IPS DF 19.7 (cell line): ENCODE results near the gene PARD3.

Experiments used
- DNase-seq: peaks from one replicate; pipeline ENCODE4 v3.0.0-alpha.2; 2013; ENCODE audit warnings: low read depth, low spot score

The PARD3 gene

GRCh38 chr10:34189830-34190229 lies 625.3 kb downstream of the PARD3 start:
- no peak for DNase-seq

DNA sequence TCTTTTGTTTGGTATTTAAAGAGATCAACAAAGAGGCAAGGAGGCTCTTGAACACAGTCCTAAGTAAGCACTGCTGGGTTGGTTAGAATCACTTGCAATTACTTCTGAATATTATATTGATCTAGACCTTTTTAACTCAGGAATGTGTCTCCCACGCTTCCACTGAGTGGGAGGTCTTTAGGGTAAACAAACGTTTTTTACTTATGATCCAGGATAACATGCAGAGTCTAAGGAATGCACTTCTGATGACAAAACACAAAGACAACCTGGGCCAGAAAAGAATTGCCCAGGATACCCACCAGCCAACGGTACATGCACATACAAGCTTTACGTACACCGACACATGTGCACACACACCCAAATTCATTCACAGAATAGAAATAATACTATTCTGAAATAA lies 626.9 kb downstream of the PARD3 start:
- DNase-seq: no peak

- no peak for DNase-seq
Observed at GRCh38 chr10:34187201-34187600, 627.9 kb downstream of the PARD3 start.

- DNase-seq: peak; percentile 60
Observed at GRCh38 chr10:34186745-34187144, 628.4 kb downstream of the PARD3 start.

- DNase-seq: no peak
Observed at GRCh38 chr10:34185998-34186397, 629.1 kb downstream of the PARD3 start.

GRCh38 chr10:34184939-34185386 lies 630.1 kb downstream of the PARD3 start:
- no peak for DNase-seq

DNA sequence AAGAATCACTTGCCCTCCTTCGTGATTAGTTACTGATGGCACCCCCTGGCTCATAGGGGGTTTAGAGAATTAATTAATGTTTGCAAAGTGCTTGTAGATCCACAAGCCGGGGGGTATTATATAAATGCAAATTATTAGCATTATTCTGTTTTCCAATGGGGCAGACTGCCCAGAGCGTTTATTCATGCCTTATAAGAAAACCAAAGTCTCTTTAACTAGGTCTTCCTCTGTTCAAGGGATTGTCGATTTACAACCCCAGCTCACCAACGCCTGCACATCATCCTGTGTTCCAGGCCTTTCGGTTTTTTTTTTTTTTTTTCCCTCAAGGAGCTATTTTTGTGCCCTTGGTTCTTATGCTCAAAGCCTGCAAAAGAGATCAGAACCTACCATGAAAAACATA lies 630.7 kb downstream of the PARD3 start:
- no peak for DNase-seq

- no peak for DNase-seq
Observed at GRCh38 chr10:34183016-34183796, 631.9 kb downstream of the PARD3 start.

DNA sequence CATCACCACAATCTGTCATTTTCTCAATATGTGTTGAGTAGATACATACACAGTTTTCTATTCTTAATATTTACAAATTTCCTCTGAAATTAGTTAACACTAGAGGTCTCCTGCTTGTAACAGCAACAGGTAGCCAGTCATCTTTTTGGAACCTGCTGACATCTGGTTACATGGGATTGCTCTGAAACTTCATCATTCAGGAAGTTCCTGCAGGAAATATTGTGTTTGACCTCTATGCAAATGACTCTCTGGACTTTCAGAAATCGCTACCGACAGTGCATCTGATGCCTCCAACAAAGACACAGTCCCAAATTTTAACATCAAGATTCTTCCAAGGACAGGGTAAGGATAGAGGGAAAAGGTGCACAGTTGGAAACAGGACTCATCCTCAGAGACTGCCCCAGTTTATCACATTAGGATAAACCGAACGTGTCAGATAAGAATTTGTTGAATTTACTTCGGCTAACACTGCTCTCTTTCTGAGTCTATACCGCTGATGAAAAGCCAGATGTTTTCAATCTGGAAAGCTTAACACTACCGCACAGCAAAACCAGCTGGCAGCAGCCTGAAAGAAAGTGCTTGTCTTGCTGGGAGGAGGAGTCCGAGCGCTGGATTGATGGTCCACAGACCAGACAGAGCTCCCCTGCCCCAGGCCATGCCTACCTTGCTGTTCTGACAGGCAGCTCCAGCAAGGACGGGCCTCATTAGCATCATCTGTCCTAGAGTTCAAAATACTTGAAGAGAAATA lies 633.4 kb downstream of the PARD3 start:
- no peak for DNase-seq

DNA sequence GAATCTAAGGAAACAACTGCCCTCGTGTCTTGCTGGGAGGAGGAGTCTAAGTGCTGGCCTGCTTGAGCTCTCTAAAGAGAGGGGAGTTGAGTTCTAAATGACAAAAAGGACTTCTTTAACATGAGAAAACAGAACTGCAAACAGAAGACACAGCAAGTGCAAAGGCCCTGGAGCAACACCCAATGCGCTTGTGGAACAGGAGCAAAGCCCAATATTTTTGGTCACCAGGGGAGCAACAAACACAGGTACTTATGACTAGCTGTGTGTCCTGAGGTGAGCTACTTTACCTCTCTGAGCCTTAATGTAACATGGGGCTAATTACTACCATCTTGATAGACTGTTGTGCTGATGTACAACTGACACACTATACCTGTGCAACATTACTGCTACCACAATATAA lies 634.3 kb downstream of the PARD3 start:
- DNase-seq: no peak

GRCh38 chr10:34179280-34179679 lies 635.8 kb downstream of the PARD3 start:
- DNase-seq: no peak

- no peak for DNase-seq
Observed at GRCh38 chr10:34178756-34179155, 636.3 kb downstream of the PARD3 start.

GRCh38 chr10:34178196-34178595 lies 636.9 kb downstream of the PARD3 start:
- DNase-seq: no peak

DNA sequence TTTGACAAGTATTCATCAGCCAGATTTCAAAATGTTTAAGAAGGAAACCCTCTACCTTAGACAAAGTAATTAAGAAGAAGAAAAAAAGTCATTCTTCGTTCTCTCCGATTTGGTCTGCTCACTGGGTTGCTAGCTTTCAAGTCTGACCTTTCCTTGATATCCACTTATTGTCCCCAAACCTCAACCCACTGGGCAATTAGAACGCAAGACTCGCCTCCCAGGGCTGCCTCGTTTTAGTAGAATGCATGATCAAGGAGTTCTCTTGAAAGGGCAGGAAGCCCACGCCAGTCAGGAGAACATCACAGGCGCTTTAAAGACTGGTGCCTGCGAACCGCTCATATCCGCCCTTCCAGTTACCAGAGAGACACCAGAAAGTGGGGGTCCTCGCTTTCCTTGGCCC lies 637.7 kb downstream of the PARD3 start:
- DNase-seq: no peak

DNA sequence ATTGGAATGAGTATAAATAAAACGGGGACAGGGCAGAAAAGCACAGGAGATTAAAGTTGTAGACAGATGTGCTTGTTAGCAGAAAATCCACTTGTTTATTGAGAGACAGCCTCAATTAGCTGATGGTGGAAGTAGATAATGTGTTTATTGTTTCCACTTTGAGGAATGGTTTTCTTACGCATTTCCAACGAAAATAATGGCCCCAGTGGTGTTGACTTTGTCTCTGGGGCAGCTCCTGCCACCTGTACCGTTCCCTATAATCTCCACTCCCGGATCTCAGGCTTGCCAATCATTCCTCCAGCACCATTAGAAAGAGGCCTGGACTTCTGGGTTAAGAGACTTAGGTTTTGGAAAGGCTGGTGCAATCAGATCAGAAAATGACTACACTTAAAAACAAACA lies 638.7 kb downstream of the PARD3 start:
- DNase-seq: no peak

DNA sequence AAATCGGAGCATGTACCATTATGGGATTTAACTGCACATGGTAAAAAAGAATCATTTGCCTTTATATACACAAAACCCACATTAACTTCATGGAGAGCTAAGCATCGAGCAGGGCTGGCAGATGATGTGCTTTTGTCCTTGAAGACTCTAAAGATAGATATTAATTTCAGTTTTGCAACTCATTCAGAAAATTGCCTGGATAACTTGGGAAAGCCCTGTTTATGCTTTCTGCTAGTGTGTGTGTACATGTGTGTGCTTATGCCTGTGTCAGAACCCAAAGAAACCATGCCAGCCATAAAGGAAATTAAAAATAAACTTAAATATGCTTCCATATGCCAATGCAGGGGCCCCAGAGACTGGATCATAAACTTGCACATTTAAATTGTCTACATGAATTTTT lies 640.0 kb downstream of the PARD3 start:
- no peak for DNase-seq

DNA sequence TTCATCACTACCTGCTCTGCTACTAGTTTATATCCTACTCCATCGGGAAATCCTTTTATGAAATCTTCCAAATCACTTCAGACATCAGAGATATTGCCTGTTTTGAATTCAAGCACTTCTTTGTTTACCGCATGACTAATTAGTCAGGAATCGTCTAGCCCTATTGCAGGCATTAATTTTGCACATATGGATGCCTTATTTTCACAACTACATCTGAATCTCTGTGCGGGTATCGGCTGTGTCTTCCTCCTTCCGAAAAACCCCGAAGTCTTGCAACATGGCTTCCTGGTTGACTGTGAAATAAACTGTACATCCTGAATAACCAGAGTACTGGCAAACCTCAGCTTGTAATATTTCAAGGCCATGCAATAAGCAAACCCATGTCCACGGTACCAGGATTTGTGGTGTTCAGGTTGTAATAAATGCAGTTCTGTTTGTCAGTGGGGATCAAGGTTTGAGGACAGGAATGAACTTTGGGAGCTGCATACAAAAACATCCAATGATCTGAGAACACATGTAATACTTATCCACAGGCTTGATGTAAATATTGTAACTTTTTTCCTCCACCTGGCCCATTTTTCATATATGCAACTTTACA lies 642.1 kb downstream of the PARD3 start:
- DNase-seq: no peak

DNA sequence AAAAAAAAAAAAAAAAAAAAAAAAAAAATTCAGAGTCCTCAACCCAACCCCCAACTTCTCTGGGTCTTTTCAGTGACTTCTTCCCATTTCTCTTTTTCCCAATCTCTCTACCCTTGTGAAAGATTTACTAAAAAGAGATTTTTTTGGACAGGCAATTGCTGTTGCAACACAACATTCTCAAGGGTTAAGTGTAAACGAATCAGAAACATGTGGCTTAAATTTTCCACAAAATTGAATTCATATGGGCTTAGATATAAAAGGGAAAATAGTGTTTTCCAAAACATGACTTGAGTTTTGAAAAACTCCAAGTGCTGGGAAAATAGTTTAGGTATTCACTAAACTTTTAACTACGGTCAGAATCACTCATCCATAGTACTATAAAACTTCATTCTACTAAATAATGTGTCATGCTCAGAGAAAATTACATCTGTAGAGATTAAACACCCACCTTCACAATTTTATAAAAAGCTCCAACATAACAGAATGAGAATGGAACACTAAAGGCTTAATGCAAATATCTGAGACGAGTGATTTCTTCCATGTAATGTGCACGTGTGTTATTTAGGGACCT lies 643.1 kb downstream of the PARD3 start:
- DNase-seq: no peak

- DNase-seq: no peak
Observed at GRCh38 chr10:34169677-34170076, 645.4 kb downstream of the PARD3 start.

DNA sequence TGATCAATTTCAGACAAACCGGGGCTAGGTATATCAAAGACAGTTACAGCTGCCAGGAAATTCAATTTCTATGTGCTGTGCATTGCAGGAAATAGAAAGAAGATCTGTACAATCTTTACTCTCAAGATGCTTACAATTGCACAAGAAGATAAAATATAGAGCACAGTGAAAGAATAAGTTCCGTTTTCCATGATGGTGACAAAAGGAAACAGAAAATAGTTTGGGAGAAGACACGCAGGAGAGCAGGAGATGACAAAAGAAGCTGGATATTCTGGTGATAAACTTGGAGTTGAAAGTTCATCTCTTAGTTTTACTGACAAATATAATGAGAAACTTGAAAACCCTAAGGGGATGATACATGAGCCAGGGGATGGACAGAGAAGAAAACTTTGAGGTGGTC lies 646.0 kb downstream of the PARD3 start:
- DNase-seq: no peak

DNA sequence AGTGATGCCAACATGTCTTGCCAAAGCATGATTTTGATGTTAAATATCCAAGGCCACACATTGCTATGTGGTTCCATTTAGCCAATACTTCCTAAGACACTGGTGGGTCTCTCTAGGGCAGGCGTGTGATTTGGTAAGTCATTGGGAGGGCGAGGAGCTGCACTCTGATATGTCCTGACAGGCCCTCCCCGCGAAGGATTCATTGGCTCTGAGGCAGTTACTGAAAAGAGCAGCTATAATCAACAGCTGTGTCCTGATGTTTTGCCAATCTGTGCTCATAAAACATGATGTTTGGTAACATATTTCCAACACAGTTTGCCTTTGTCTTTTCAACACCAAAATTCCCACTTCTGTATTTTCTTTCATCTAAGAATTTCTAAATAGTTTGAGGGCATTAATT lies 646.7 kb downstream of the PARD3 start:
- no peak for DNase-seq

DNA sequence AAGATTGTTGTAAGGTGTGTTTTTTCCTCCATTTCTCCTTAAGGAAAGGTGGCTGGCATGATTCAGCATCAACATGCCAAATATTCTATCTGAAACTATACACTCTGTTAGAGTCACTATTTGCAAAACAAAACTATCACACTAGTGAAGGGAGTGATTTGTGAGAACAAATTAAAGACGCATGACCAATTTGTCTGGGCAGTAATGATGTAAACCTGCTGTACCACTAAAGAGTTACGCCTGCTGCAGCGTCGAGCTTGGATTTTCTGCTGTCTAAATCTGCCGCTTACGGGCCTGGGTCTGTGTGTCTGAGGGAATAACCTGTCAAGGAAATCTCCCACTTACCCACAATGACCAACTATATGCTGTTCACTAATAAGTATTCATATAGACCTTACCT lies 648.3 kb downstream of the PARD3 start:
- DNase-seq: no peak
